CD14-positive monocyte (primary cell): Measurements from ENCODE around the gene CDH11. TPM values are rescaled to one million over a fixed set of nuclear protein-coding genes. Genes with fewer than 3 reads are reported as not detected.

Experiments used
- DNase-seq, 3 donors: peaks; one replicate each; pipeline ENCODE4 v3.0.0-alpha.2; 2011 to 2022
- H2AFZ ChIP-seq: 2 replicates; pipeline ENCODE4 v1.6.0; 2012; ENCODE audit warnings: mild to moderate bottlenecking, low read depth, low read length, inconsistent platforms; ENCODE audit not compliant: insufficient read depth, poor library complexity, severe bottlenecking
- H3K27ac ChIP-seq, 2 donors: 1 replicate in 1 of 2; 2 replicates in 1 of 2; pipeline ENCODE4 v1.5.1; 2012 to 2013; ENCODE audit warnings: low read length in 2 of 2, control low read depth in 1 of 2, inconsistent platforms in 1 of 2, low read depth in 1 of 2, mild to moderate bottlenecking in 1 of 2
- H3K27me3 ChIP-seq, 2 donors: one replicate each; pipeline versions ENCODE4 v1.6.0 to v1.6.1; 2011 to 2013; ENCODE audit warnings: low read length in 2 of 2; ENCODE audit not compliant: control insufficient read depth in 2 of 2, insufficient read depth in 2 of 2
- H3K36me3 ChIP-seq, 2 donors: replicated peaks in 1 of 2; 1 replicate in 1 of 2; 2 replicates in 1 of 2; pipeline versions ENCODE4 v1.5.1 to v1.6.1; 2012 to 2013; ENCODE audit warnings: low read length in 2 of 2, control low read depth in 1 of 2, inconsistent platforms in 1 of 2, mild to moderate bottlenecking in 1 of 2; ENCODE audit not compliant: insufficient read depth in 2 of 2, control insufficient read depth in 1 of 2
- H3K4me1 ChIP-seq, 2 donors: 1 replicate in 1 of 2; 2 replicates in 1 of 2; pipeline versions ENCODE4 v1.5.1 to v1.6.1; 2012 to 2013; ENCODE audit warnings: low read length in 2 of 2, control low read depth in 1 of 2, inconsistent platforms in 1 of 2, mild to moderate bottlenecking in 1 of 2, moderate library complexity in 1 of 2; ENCODE audit not compliant: insufficient read depth in 2 of 2, control insufficient read depth in 1 of 2
- H3K4me2 ChIP-seq: replicated peaks from 2 replicates; pipeline ENCODE3; 2012; ENCODE audit warnings: low read length, moderate library complexity, mild to moderate bottlenecking; ENCODE audit not compliant: poor library complexity, severe bottlenecking; ENCODE audit errors: extremely low read depth
- H3K4me3 ChIP-seq, 3 experiments: fragments of 200-600 bp in 1 of 3; sonication (generic) in 1 of 3; replicated peaks in 1 of 3; 1 replicate in 2 of 3; 2 replicates in 1 of 3; pipeline ENCODE4 v1.5.1; 2011 to 2013; ENCODE audit warnings: low read length in 3 of 3, mild to moderate bottlenecking in 3 of 3, control low read depth in 2 of 3, low read depth in 2 of 3, inconsistent platforms in 1 of 3, moderate library complexity in 1 of 3
- H3K79me2 ChIP-seq: 2 replicates; pipeline ENCODE4 v1.6.0; 2012; ENCODE audit warnings: mild to moderate bottlenecking, control low read depth, inconsistent platforms, low read length, moderate library complexity; ENCODE audit not compliant: insufficient read depth
- H3K9ac ChIP-seq: 2 replicates; pipeline ENCODE4 v1.6.0; 2017; ENCODE audit warnings: low read length, mild to moderate bottlenecking; ENCODE audit not compliant: insufficient read depth, poor library complexity, severe bottlenecking
- H3K9me3 ChIP-seq, 2 donors: replicated peaks in 1 of 2; 1 replicate in 1 of 2; 2 replicates in 1 of 2; pipeline versions ENCODE4 v1.5.1 to v1.6.1; 2012 to 2013; ENCODE audit warnings: low read length in 2 of 2, control low read depth in 1 of 2; ENCODE audit not compliant: control insufficient read depth in 1 of 2, insufficient read depth in 1 of 2
- H4K20me1 ChIP-seq: 2 replicates; pipeline ENCODE4 v1.6.0; 2012; ENCODE audit warnings: mild to moderate bottlenecking, low read length, control low read depth, moderate library complexity; ENCODE audit not compliant: insufficient read depth
- H3K27ac Mint-ChIP-seq, 7 donors: one replicate each; pipeline ENCODE4 v1.8.0; 2020; ENCODE audit warnings: mild to moderate bottlenecking in 7 of 7, mixed read lengths in 7 of 7, moderate library complexity in 6 of 7, inconsistent platforms in 2 of 7
- H3K27me3 Mint-ChIP-seq, 3 donors: one replicate each; pipeline ENCODE4 v1.8.0; 2021 to 2022; ENCODE audit warnings: low read depth in 3 of 3, mild to moderate bottlenecking in 3 of 3, mixed read lengths in 3 of 3, moderate library complexity in 3 of 3, inconsistent platforms in 1 of 3
- H3K36me3 Mint-ChIP-seq, 2 donors: one replicate each; pipeline ENCODE4 v1.8.0; 2020; ENCODE audit warnings: mixed read lengths in 2 of 2, inconsistent platforms in 1 of 2, mild to moderate bottlenecking in 1 of 2
- H3K4me1 Mint-ChIP-seq: one replicate; pipeline ENCODE4 v1.8.0; 2020; ENCODE audit warnings: mild to moderate bottlenecking, mixed read lengths
- H3K4me3 Mint-ChIP-seq, 2 donors: one replicate each; pipeline ENCODE4 v1.8.0; 2020; ENCODE audit warnings: mild to moderate bottlenecking in 2 of 2, mixed read lengths in 2 of 2, moderate library complexity in 1 of 2
- H3K9me3 Mint-ChIP-seq, 7 donors: one replicate each; pipeline ENCODE4 v1.8.0; 2020 to 2022; ENCODE audit warnings: mixed read lengths in 7 of 7, mild to moderate bottlenecking in 6 of 7, moderate library complexity in 6 of 7, inconsistent platforms in 2 of 7
- CTCF ChIP-seq: fragments of 200-600 bp; IDR thresholded peaks from one replicate; pipeline ENCODE4 v1.8.0; 2022; ENCODE audit warnings: antibody characterized with exemption, mild to moderate bottlenecking
- WGBS: methylation state at CpG from one replicate; pipeline ENCODE4 v1.1.5; 2013; ENCODE audit warnings: missing lambda C conversion rate; ENCODE audit not compliant: insufficient coverage; 5-methylcytosine and 5-hydroxymethylcytosine counted together
- intact Hi-C, 2 donors: fragments of 100-400 bp; cut with micrococcal nuclease; formaldehyde crosslinking; loops; one replicate each; pipeline versions ENCODE4 v1.15.0 to v1.15.1; 2023
- polyA plus RNA-seq, 3 donors: library from polyadenylated mRNA; depleted of rRNA in 1 of 3; unstranded in 2 of 3; stranded (reverse) in 1 of 3; fragments of 300-500 nt in 2 of 3; fragments of >200 nt in 1 of 3; fragmentation: Illumina TruSeq in 2 of 3; gene quantifications; 1 replicate in 2 of 3; 2 replicates in 1 of 3; pipeline ENCODE4 v1.2.3, GENCODE V29; 2012 to 2021

CDH11 gene
- polyA plus RNA-seq, 3 donors, result not detected

- Mint-ChIP-seq H3K27me3 (peaks cover 0 to 2% (median 0%) of the 10 kb centered on the region in 3 donors), H3K36me3 (no peaks in the 10 kb centered on the region), H3K4me3 (no peak overlapping the region), H3K4me1 (no peaks in the 10 kb centered on the region), H3K27ac (no peak overlapping the region), H3K9me3 (peaks cover 0 to 4% (median 0%) of the 10 kb centered on the region in 7 donors)
- no peaks in the 10 kb centered on the region for H3K36me3 ChIP-seq
- no peak overlapping the region for H3K9ac ChIP-seq
- no peak for TF ChIP-seq CTCF
- H3K4me1 ChIP-seq, result no peaks in the 10 kb centered on the region
- H4K20me1 ChIP-seq, result no peaks in the 10 kb centered on the region
- H3K4me3 ChIP-seq, result no peak overlapping the region
- H3K27me3 ChIP-seq, result no peaks in the 10 kb centered on the region
- no peak overlapping the region for H3K27ac ChIP-seq
- intact Hi-C loops, result no loop called here
- 100% methylated on average over 6 of the region's 9 CpGs for WGBS
- H2AFZ ChIP-seq, result no peak overlapping the region
- DNase-seq, result no peak
- H3K79me2 ChIP-seq, result no peaks in the 10 kb centered on the region
- no peak overlapping the region for H3K4me2 ChIP-seq
- H3K9me3 ChIP-seq, result no peaks in the 10 kb centered on the region
Measured at GRCh38 chr16:64997121-64997520, 124.7 kb downstream of the CDH11 start.

- no peak overlapping the region for H3K27ac Mint-ChIP-seq
- no peak overlapping the region for H3K9ac ChIP-seq
- no peaks in the 10 kb centered on the region for H3K36me3 Mint-ChIP-seq
- H4K20me1 ChIP-seq, result no peaks in the 10 kb centered on the region
- no peak overlapping the region for H3K4me3 Mint-ChIP-seq
- no peaks in the 10 kb centered on the region for H3K9me3 ChIP-seq
- H3K27me3 ChIP-seq, result no peaks in the 10 kb centered on the region
- H3K36me3 ChIP-seq, result no peaks in the 10 kb centered on the region
- no peak overlapping the region for H3K27ac ChIP-seq
- H3K27me3 Mint-ChIP-seq, result peaks cover 0 to 2% (median 0%) of the 10 kb centered on the region in 3 donors
- intact Hi-C loops, result no loop called here
- H2AFZ ChIP-seq, result no peak overlapping the region
- H3K4me1 Mint-ChIP-seq, result no peaks in the 10 kb centered on the region
- no peak overlapping the region for H3K4me2 ChIP-seq
- 100% methylated on average over 1 of the region's 5 CpGs for WGBS
- no peak for DNase-seq
- no peaks in the 10 kb centered on the region for H3K4me1 ChIP-seq
- H3K79me2 ChIP-seq, result no peaks in the 10 kb centered on the region
- H3K4me3 ChIP-seq, result no peak overlapping the region
- TF ChIP-seq CTCF, result no peak
- H3K9me3 Mint-ChIP-seq, result peaks cover 0 to 4% (median 2%) of the 10 kb centered on the region in 7 donors
Measured at GRCh38 chr16:64996641-64997040, 125.2 kb downstream of the CDH11 start.
